SK-N-SH treated with all-trans-retinoic acid at 6 μM for 48 hours (cell line): ENCODE results near the gene C10orf143.

ENCODE experiments used
- ARNTL ChIP-seq: fragments of 450-650 bp; formaldehyde crosslinking; IDR thresholded peaks from 2 replicates; pipeline ENCODE4 v1.5.0; 2020; ENCODE audit warnings: low read depth, mild to moderate bottlenecking, moderate library complexity, borderline replicate concordance
- GLIS3 ChIP-seq: fragments of 250-450 bp; sonication (Bioruptor Pico); IDR thresholded peaks from 2 replicates; pipeline ENCODE4 v1.5.0; 2020; ENCODE audit warnings: mild to moderate bottlenecking, moderate library complexity
- ISL1 ChIP-seq: fragments of 250-450 bp; sonication (Bioruptor Pico); IDR thresholded peaks from 2 replicates; pipeline ENCODE4 v2.1.2; 2022; ENCODE audit warnings: mild to moderate bottlenecking, moderate library complexity
- PPARA ChIP-seq: fragments of 250-450 bp; sonication (Bioruptor Pico); IDR thresholded peaks from 2 replicates; pipeline ENCODE4 v1.5.0; 2020; ENCODE audit warnings: mild to moderate bottlenecking, borderline replicate concordance
- RARB ChIP-seq: fragments of 250-450 bp; sonication (Bioruptor Pico); IDR thresholded peaks from 2 replicates; pipeline ENCODE4 v1.8.0; 2021; ENCODE audit warnings: mild to moderate bottlenecking, moderate library complexity
- TOX ChIP-seq: fragments of 250-450 bp; sonication (Bioruptor Pico); IDR thresholded peaks from 2 replicates; pipeline ENCODE4 v1.8.0; 2021; ENCODE audit warnings: mild to moderate bottlenecking, moderate library complexity, borderline replicate concordance
- ZFP3 ChIP-seq: fragments of 250-450 bp; sonication (Bioruptor Pico); IDR thresholded peaks from 2 replicates; pipeline ENCODE4 v1.5.0; 2020; ENCODE audit warnings: mild to moderate bottlenecking, moderate library complexity
- ZFP30 ChIP-seq: fragments of 450-650 bp; formaldehyde crosslinking; IDR thresholded peaks from 2 replicates; pipeline ENCODE4 v1.5.0; 2022; ENCODE audit warnings: mild to moderate bottlenecking, moderate library complexity
- TF ChIP-seq, protein P1 (sequence below): fragments of 250-450 bp; sonication (Bioruptor Pico); IDR thresholded peaks from 2 replicates; pipeline ENCODE4 v1.8.0; 2020; ENCODE audit warnings: mild to moderate bottlenecking, moderate library complexity, borderline replicate concordance
- TF ChIP-seq, protein P2 (sequence below): fragments of 250-450 bp; sonication (Bioruptor Pico); IDR thresholded peaks from 2 replicates; pipeline ENCODE4 v1.8.0; 2021; ENCODE audit warnings: low read depth, mild to moderate bottlenecking, moderate library complexity, borderline replicate concordance

DNA sequence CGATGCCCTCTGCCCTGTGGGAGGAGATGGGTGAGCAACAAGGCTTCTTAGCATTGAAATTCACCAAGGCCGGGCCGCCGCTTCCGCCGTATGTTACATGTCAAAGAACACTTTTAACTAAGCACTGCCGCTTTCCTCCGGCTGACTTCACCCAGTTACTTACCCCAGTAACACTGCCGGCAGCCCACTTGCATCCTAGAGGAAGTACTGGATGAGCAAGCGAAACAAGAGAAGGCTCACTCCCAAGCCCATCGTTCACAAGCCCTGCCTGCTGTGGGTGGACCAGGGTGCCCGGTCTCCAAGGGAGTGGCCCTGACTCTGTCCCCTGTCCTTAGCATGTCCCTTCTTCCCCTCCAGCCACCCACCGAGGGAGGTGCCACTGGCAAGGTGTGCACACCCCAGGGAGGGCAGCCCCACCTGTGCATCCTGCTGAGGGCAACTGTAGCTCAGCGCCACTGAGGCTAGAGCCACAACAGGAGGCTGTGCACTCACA is 73.4 kb downstream of the C10orf143 start:
- TF ChIP-seq ZFP30 (CRISPR knock-in tag) (no peak), ZFP3 (CRISPR knock-in tag) (no peak), ARNTL (no peak), RARB (CRISPR knock-in tag) (no peak), PPARA (CRISPR knock-in tag) (no peak), ISL1 (no peak), GLIS3 (CRISPR knock-in tag) (no peak), TOX (no peak)
- TF ChIP-seq, protein P1, sequence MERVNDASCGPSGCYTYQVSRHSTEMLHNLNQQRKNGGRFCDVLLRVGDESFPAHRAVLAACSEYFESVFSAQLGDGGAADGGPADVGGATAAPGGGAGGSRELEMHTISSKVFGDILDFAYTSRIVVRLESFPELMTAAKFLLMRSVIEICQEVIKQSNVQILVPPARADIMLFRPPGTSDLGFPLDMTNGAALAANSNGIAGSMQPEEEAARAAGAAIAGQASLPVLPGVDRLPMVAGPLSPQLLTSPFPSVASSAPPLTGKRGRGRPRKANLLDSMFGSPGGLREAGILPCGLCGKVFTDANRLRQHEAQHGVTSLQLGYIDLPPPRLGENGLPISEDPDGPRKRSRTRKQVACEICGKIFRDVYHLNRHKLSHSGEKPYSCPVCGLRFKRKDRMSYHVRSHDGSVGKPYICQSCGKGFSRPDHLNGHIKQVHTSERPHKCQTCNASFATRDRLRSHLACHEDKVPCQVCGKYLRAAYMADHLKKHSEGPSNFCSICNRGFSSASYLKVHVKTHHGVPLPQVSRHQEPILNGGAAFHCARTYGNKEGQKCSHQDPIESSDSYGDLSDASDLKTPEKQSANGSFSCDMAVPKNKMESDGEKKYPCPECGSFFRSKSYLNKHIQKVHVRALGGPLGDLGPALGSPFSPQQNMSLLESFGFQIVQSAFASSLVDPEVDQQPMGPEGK (CRISPR knock-in tag) = no peak
- TF ChIP-seq, protein P2, sequence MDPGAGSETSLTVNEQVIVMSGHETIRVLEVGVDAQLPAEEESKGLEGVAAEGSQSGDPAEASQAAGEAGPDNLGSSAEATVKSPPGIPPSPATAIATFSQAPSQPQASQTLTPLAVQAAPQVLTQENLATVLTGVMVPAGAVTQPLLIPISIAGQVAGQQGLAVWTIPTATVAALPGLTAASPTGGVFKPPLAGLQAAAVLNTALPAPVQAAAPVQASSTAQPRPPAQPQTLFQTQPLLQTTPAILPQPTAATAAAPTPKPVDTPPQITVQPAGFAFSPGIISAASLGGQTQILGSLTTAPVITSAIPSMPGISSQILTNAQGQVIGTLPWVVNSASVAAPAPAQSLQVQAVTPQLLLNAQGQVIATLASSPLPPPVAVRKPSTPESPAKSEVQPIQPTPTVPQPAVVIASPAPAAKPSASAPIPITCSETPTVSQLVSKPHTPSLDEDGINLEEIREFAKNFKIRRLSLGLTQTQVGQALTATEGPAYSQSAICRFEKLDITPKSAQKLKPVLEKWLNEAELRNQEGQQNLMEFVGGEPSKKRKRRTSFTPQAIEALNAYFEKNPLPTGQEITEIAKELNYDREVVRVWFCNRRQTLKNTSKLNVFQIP = no peak
